Measurements from ENCODE around the gene GAS2L1.

The GAS2L1 gene

GRCh38 chr22:29306175-29306834 is at the start of gene GAS2L1:
TSS of gene GAS2L1 (plus strand) at chr22:29306650. CDS start at chr22:29308106, 1,456 bp downstream.
- peak; percentile 22 for DNase-seq (ENCODE audit: low spot score)

GRCh38 chr22:29257751-29258181 is 48.7 kb upstream of the GAS2L1 start:
- no peak for DNase-seq (ENCODE audit: low spot score)

- no peak for DNase-seq (ENCODE audit: low spot score)
Measured at GRCh38 chr22:29258407-29259252, 47.8 kb upstream of the GAS2L1 start.

GRCh38 chr22:29259253-29259899 is 47.1 kb upstream of the GAS2L1 start:
- DNase-seq (ENCODE audit: low spot score): no peak

- no peak for DNase-seq (ENCODE audit: low spot score)
Measured at GRCh38 chr22:29260031-29260560, 46.4 kb upstream of the GAS2L1 start.

- no peak for DNase-seq (ENCODE audit: low spot score)
Measured at GRCh38 chr22:29260601-29261315, 45.7 kb upstream of the GAS2L1 start.

- DNase-seq (ENCODE audit: low spot score): no peak
Measured at GRCh38 chr22:29263791-29264276, 42.6 kb upstream of the GAS2L1 start.

GRCh38 chr22:29265305-29265704 is 41.1 kb upstream of the GAS2L1 start:
- DNase-seq (ENCODE audit: low spot score): no peak

GRCh38 chr22:29265929-29266328 is 40.5 kb upstream of the GAS2L1 start:
- no peak for DNase-seq (ENCODE audit: low spot score)

GRCh38 chr22:29266564-29267461 is 39.6 kb upstream of the GAS2L1 start:
- no peak for DNase-seq (ENCODE audit: low spot score)

- no peak for DNase-seq (ENCODE audit: low spot score)
Measured at GRCh38 chr22:29267462-29267857, 39.0 kb upstream of the GAS2L1 start.

GRCh38 chr22:29267858-29268510 is 38.5 kb upstream of the GAS2L1 start, which contains the start of the genes EWSR1 and RHBDD3:
TSS of gene EWSR1 (plus strand) at chr22:29268268. CDS start at chr22:29268337, 69 bp downstream.
TSS of gene RHBDD3 (minus strand) at chr22:29267981. CDS start at chr22:29265626, 2,355 bp downstream.
- DNase-seq (ENCODE audit: low spot score): peak; percentile 93

GRCh38 chr22:29268511-29269229 is 37.8 kb upstream of the GAS2L1 start:
- DNase-seq (ENCODE audit: low spot score): no peak

- DNase-seq (ENCODE audit: low spot score): no peak
Measured at GRCh38 chr22:29269230-29269604, 37.2 kb upstream of the GAS2L1 start.

GRCh38 chr22:29269731-29270474 is 36.5 kb upstream of the GAS2L1 start:
- DNase-seq (ENCODE audit: low spot score): no peak

GRCh38 chr22:29270475-29271271 is 35.8 kb upstream of the GAS2L1 start:
- DNase-seq (ENCODE audit: low spot score): no peak

- no peak for DNase-seq (ENCODE audit: low spot score)
Measured at GRCh38 chr22:29272624-29273023, 33.8 kb upstream of the GAS2L1 start.

GRCh38 chr22:29275167-29275566 is 31.3 kb upstream of the GAS2L1 start:
- DNase-seq (ENCODE audit: low spot score): no peak

Measured in CD4-positive, alpha-beta T cell treated with Interleukin-6 at 100 ng/mL for 8 hours (primary cell).